ENCODE results near the gene TM9SF3.

TM9SF3 gene

DNA sequence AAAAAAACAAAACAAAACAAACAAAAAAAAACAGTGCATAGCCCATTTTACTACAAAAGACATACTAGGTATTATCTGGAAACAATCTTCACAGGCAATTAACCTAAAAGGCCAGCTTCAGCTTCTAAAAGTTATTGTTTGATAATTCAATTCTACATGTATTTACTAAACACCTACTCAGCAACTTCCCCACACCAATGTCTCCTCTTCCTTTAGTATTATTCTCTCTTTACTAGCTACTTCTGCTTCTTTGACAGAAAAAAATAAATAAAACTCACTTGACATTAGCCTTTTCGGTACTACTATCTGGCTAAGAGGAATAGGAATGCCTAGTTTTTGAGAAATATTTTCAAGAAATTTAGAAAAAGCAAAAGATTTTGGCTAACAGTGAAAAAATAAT, 2.8 kb downstream of the TM9SF3 start:
- peaks cover 81% of the 10 kb centered on the region for H3K79me2 ChIP-seq (ENCODE audit: control insufficient read depth, low read length)
- peaks cover 56% of the 10 kb centered on the region for H3K4me1 ChIP-seq (ENCODE audit: control insufficient read depth, low read length)
- peaks cover 13% of the 10 kb centered on the region for H3F3A ChIP-seq (ENCODE audit: control insufficient read depth, insufficient read depth)
- H3K4me3 ChIP-seq (ENCODE audit: low read length): peak overlapping the region; percentile 10; the same call in 1 of the 2 replicates
- no peak overlapping the region for H3K27ac ChIP-seq (ENCODE audit: low read depth, low read length)
- H3K9me3 ChIP-seq (ENCODE audit: control insufficient read depth, insufficient read depth, low read length): no peaks in the 10 kb centered on the region
- H3K36me3 ChIP-seq (ENCODE audit: control insufficient read depth, low read length): peaks cover 25% of the 10 kb centered on the region
- TF ChIP-seq EZH2phosphoT487 (IDR thresholded peaks at IDR 0.05; ENCODE audit: borderline replicate concordance, low read length): no peak
- TF ChIP-seq, protein P1, sequence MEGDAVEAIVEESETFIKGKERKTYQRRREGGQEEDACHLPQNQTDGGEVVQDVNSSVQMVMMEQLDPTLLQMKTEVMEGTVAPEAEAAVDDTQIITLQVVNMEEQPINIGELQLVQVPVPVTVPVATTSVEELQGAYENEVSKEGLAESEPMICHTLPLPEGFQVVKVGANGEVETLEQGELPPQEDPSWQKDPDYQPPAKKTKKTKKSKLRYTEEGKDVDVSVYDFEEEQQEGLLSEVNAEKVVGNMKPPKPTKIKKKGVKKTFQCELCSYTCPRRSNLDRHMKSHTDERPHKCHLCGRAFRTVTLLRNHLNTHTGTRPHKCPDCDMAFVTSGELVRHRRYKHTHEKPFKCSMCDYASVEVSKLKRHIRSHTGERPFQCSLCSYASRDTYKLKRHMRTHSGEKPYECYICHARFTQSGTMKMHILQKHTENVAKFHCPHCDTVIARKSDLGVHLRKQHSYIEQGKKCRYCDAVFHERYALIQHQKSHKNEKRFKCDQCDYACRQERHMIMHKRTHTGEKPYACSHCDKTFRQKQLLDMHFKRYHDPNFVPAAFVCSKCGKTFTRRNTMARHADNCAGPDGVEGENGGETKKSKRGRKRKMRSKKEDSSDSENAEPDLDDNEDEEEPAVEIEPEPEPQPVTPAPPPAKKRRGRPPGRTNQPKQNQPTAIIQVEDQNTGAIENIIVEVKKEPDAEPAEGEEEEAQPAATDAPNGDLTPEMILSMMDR (IDR thresholded peaks at IDR 0.05; ENCODE audit: low read depth, low read length, poor library complexity, severe bottlenecking): no peak
- H3K4me2 ChIP-seq (ENCODE audit: low read length): peak overlapping the region; percentile 97
- H3K27me3 ChIP-seq (ENCODE audit: control insufficient read depth, low read length): no peaks in the 10 kb centered on the region
- no peaks in the 10 kb centered on the region for H3K9me2 ChIP-seq (replicated peaks; ENCODE audit: control insufficient read depth, low read length)
- peaks cover 15% of the 10 kb centered on the region for H4K20me1 ChIP-seq (ENCODE audit: control insufficient read depth, insufficient read depth, low read depth, low read length)

DNA sequence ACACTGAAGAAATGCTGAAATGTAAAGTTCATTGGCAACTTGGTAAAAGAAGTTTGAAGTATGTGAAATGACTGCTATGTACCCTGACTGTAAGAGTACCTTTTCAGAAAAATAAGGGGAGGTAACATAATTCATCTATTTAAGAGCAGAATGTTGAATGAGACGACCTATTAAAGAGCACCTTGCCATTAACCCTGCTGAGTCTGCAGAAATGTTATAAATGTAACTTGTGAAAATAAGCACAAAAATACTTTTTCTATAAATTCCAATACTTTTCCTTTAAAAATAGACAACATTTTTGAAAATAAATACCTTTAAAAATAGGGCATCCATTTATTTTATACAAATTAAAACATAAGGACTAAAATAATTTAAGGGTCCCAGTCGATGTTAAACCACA, 7.7 kb downstream of the TM9SF3 start:
- Histone ChIP-seq H3K4me3 (ENCODE audit: low read length) (no peak overlapping the region), H3F3A (ENCODE audit: control insufficient read depth, insufficient read depth) (no peaks in the 10 kb centered on the region), H3K9me2 (replicated peaks; ENCODE audit: control insufficient read depth, low read length) (no peaks in the 10 kb centered on the region), H3K4me1 (ENCODE audit: control insufficient read depth, low read length) (peaks cover 39% of the 10 kb centered on the region), H3K79me2 (ENCODE audit: control insufficient read depth, low read length) (peaks cover 100% of the 10 kb centered on the region), H3K9me3 (ENCODE audit: control insufficient read depth, insufficient read depth, low read length) (no peaks in the 10 kb centered on the region), H3K27ac (ENCODE audit: low read depth, low read length) (no peak overlapping the region), H3K4me2 (ENCODE audit: low read length) (no peak overlapping the region), H3K36me3 (ENCODE audit: control insufficient read depth, low read length) (peaks cover 43% of the 10 kb centered on the region), H3K27me3 (ENCODE audit: control insufficient read depth, low read length) (no peaks in the 10 kb centered on the region), H4K20me1 (ENCODE audit: control insufficient read depth, insufficient read depth, low read depth, low read length) (peaks cover 12% of the 10 kb centered on the region; the same call in 1 of the 2 replicates)
- TF ChIP-seq, protein P1 (IDR thresholded peaks at IDR 0.05; ENCODE audit: low read depth, low read length, poor library complexity, severe bottlenecking): no peak

DNA sequence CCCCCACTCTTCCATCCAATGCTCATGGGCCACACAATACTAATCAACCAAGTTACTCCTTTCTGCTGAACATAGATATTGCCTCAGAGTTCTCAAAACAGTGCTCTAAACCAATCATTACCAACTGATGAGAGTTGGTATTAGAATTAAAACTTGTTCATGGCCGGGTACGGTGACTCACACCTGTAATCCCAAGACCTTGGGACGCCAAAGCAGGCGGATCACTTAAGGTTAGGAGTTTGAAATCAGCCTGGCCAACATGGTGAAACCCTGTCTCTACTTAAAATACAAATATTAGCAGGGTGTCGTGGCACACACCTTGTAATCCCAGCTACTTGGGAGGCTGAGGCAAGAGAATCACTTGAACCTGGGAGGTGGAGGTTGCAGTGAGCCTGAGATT, 8.2 kb downstream of the TM9SF3 start:
- Histone ChIP-seq H3K9me2 (replicated peaks; ENCODE audit: control insufficient read depth, low read length) (no peaks in the 10 kb centered on the region), H3F3A (ENCODE audit: control insufficient read depth, insufficient read depth) (no peaks in the 10 kb centered on the region), H3K4me1 (ENCODE audit: control insufficient read depth, low read length) (peaks cover 34% of the 10 kb centered on the region), H3K4me3 (ENCODE audit: low read length) (no peak overlapping the region), H3K27ac (ENCODE audit: low read depth, low read length) (no peak overlapping the region), H3K9me3 (ENCODE audit: control insufficient read depth, insufficient read depth, low read length) (no peaks in the 10 kb centered on the region), H4K20me1 (ENCODE audit: control insufficient read depth, insufficient read depth, low read depth, low read length) (peaks cover 12% of the 10 kb centered on the region; the same call in 1 of the 2 replicates), H3K27me3 (ENCODE audit: control insufficient read depth, low read length) (no peaks in the 10 kb centered on the region), H3K36me3 (ENCODE audit: control insufficient read depth, low read length) (peaks cover 43% of the 10 kb centered on the region), H3K4me2 (ENCODE audit: low read length) (no peak overlapping the region), H3K79me2 (ENCODE audit: control insufficient read depth, low read length) (peaks cover 99% of the 10 kb centered on the region)
- no peak for TF ChIP-seq EZH2phosphoT487 (IDR thresholded peaks at IDR 0.05; ENCODE audit: borderline replicate concordance, low read length)
- TF ChIP-seq, protein P1 (IDR thresholded peaks at IDR 0.05; ENCODE audit: low read depth, low read length, poor library complexity, severe bottlenecking): no peak
